Breast epithelium (tissue), 4 donors: Measurements from ENCODE around the gene IFRD1. TPM values are rescaled to one million over a fixed set of nuclear protein-coding genes. Genes with fewer than 3 reads are reported as not detected.

ENCODE experiments used
- DNase-seq, 2 donors: peaks; one replicate each; pipeline ENCODE4 v3.0.0-alpha.2; 2019; ENCODE audit warnings: low spot score in 2 of 2
- H3K27ac ChIP-seq, 2 donors: fragments of 200-600 bp; sonication (generic) in 1 of 2; one replicate each; pipeline ENCODE4 v1.5.1; 2016 to 2019; ENCODE audit warnings: mild to moderate bottlenecking in 1 of 2
- H3K27me3 ChIP-seq, 2 donors: fragments of 200-600 bp; sonication (generic) in 1 of 2; one replicate each; pipeline versions ENCODE4 v1.5.1 to v1.6.0; 2017 to 2019; ENCODE audit warnings: control low read depth in 1 of 2, mild to moderate bottlenecking in 1 of 2
- H3K36me3 ChIP-seq: fragments of 200-600 bp; one replicate; pipeline ENCODE4 v1.5.1; 2019
- H3K4me1 ChIP-seq, 2 donors: fragments of 200-600 bp; sonication (generic); one replicate each; pipeline ENCODE4 v1.5.1; 2016 to 2019; ENCODE audit warnings: control low read depth in 1 of 2
- H3K4me3 ChIP-seq, 3 donors: fragments of 200-600 bp; sonication (generic); 1 replicate in 2 of 3; 2 replicates in 1 of 3; pipeline ENCODE4 v1.5.1; 2016 to 2019; ENCODE audit warnings: mild to moderate bottlenecking in 3 of 3, moderate library complexity in 2 of 3
- H3K9me3 ChIP-seq, 2 donors: fragments of 200-600 bp; sonication (generic) in 1 of 2; one replicate each; pipeline ENCODE4 v1.5.1; 2016 to 2019; ENCODE audit warnings: control low read depth in 1 of 2
- POLR2A ChIP-seq: fragments of 450-650 bp; IDR thresholded peaks from one replicate; pipeline ENCODE4 v1.6.1; 2016; ENCODE audit warnings: antibody characterized with exemption, mild to moderate bottlenecking, moderate library complexity
- POLR2AphosphoS5 ChIP-seq, 3 donors: sonication (generic); formaldehyde crosslinking; IDR thresholded peaks; one replicate each; pipeline ENCODE4 v1.6.1; 2017; ENCODE audit warnings: antibody characterized with exemption in 3 of 3
- intact Hi-C: fragments of 100-400 bp; cut with DNase I; formaldehyde crosslinking; loops from one replicate; pipeline ENCODE4 v1.15.1; 2023; ENCODE audit warnings: low total_unique reads
- total RNA-seq, 3 donors: library from RNA; depleted of rRNA; stranded (reverse); fragments of >200 nt; gene quantifications; one replicate each; pipeline ENCODE4 v1.1.0, GENCODE V29; 2016
- TF ChIP-seq, protein P1 (sequence below), 3 donors: fragments of 450-650 bp; IDR thresholded peaks; one replicate each; pipeline ENCODE4 v1.5.1; 2016 to 2017; ENCODE audit warnings: antibody characterized with exemption in 3 of 3, mild to moderate bottlenecking in 3 of 3, moderate library complexity in 3 of 3

IFRD1 gene
- total RNA-seq, 3 donors from 2014 or later, result 82.7 to 146 (median 91.8) TPM

DNA sequence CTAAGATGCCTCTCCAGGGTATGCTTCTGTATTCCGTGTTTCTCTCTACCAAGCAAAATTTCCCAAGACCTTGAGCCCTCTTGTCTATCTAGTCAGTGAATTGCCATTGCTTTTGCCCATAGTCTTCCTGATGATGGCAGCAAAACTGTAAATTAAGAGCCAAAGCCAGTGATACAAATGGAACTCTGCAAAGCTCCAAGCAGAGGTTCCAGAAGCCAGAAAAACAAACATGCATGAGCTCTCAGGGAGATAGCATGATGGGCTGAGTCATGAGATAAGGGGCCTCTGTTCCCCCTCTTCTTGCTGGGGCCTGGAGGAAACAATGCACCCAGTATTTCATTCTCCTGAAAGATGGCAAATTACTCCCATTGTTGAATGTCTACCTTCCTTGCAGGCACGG is 55.2 kb downstream of the IFRD1 start:
- H3K27me3 ChIP-seq, result no peaks in the 10 kb centered on the region
- H3K36me3 ChIP-seq, result no peaks in the 10 kb centered on the region
- intact Hi-C loops, result no loop called here
- DNase-seq, result no peak
- H3K9me3 ChIP-seq, result no peaks in the 10 kb centered on the region
- H3K4me3 ChIP-seq, result no peak overlapping the region
- no peak overlapping the region for H3K27ac ChIP-seq
- H3K4me1 ChIP-seq, result no peaks in the 10 kb centered on the region
- no peak for TF ChIP-seq POLR2AphosphoS5 (IDR thresholded peaks at IDR 0.05)
- no peak for TF ChIP-seq POLR2A
- TF ChIP-seq, protein P1, sequence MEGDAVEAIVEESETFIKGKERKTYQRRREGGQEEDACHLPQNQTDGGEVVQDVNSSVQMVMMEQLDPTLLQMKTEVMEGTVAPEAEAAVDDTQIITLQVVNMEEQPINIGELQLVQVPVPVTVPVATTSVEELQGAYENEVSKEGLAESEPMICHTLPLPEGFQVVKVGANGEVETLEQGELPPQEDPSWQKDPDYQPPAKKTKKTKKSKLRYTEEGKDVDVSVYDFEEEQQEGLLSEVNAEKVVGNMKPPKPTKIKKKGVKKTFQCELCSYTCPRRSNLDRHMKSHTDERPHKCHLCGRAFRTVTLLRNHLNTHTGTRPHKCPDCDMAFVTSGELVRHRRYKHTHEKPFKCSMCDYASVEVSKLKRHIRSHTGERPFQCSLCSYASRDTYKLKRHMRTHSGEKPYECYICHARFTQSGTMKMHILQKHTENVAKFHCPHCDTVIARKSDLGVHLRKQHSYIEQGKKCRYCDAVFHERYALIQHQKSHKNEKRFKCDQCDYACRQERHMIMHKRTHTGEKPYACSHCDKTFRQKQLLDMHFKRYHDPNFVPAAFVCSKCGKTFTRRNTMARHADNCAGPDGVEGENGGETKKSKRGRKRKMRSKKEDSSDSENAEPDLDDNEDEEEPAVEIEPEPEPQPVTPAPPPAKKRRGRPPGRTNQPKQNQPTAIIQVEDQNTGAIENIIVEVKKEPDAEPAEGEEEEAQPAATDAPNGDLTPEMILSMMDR (IDR thresholded peaks at IDR 0.05), result no peak

- Histone ChIP-seq H3K4me3 (no peak overlapping the region), H3K27me3 (no peaks in the 10 kb centered on the region), H3K36me3 (no peaks in the 10 kb centered on the region), H3K9me3 (no peaks in the 10 kb centered on the region), H3K4me1 (no peaks in the 10 kb centered on the region), H3K27ac (no peak overlapping the region)
- DNase-seq, result no peak
- TF ChIP-seq, protein P1 (IDR thresholded peaks at IDR 0.05), result no peak
- TF ChIP-seq POLR2A (no peak), POLR2AphosphoS5 (IDR thresholded peaks at IDR 0.05) (no peak)
- intact Hi-C loops, result no loop called here
These were observed 58.1 kb downstream of the IFRD1 start for GRCh38 chr7:112508404-112508803.

GRCh38 chr7:112509402-112509801 is 59.1 kb downstream of the IFRD1 start:
- no peaks in the 10 kb centered on the region for H3K9me3 ChIP-seq
- no peak for TF ChIP-seq POLR2AphosphoS5 (IDR thresholded peaks at IDR 0.05)
- no peak for TF ChIP-seq POLR2A
- TF ChIP-seq, protein P1 (IDR thresholded peaks at IDR 0.05), result no peak
- intact Hi-C loops, result no loop called here
- H3K4me3 ChIP-seq, result no peak overlapping the region
- H3K4me1 ChIP-seq, result no peaks in the 10 kb centered on the region
- no peaks in the 10 kb centered on the region for H3K36me3 ChIP-seq
- H3K27ac ChIP-seq, result peak overlapping the region in 1 of 2 donors; percentile 25
- H3K27me3 ChIP-seq, result no peaks in the 10 kb centered on the region
- no peak for DNase-seq

DNA sequence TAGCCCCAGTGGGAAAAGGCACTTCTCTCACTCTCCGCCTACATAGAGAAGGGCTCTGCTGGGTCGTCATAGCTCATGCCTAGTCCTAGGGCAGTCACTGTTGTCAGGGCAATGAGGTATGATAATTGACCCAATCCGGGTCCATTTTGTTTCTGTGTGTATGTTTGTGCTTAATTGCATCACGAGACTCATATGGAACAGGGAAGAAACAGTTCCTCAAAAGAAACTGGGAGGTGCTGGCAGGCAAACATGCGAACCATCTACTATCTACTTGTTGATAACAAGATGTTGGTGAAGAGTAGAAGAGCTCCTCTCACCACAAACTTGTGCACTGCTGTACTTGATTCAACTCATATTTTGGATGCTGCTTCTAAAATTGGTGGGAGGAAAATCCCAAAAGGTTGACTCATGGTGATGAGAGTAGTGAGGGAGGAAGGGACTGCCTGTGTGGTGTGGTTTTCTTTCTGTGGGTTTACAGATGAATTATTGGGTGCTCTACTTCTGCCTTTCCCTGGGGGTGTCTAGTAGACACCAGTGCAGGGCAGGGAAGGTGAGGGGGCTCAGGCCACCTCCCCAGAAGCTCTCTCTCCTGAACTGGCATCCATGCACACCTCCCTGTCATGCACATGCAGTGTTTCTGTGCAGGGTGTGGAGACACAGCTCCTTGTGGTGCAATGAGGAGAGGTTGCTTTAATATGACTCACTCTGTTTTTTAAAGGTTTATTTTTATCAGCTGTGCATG is 59.9 kb downstream of the IFRD1 start:
- peak overlapping the region in 1 of 2 donors; percentile 25 for H3K27ac ChIP-seq

GRCh38 chr7:112510743-112511110 is 60.5 kb downstream of the IFRD1 start:
- DNase-seq, result no peak
- Histone ChIP-seq H3K27me3 (no peaks in the 10 kb centered on the region), H3K4me1 (no peaks in the 10 kb centered on the region), H3K9me3 (no peaks in the 10 kb centered on the region), H3K27ac (no peak overlapping the region), H3K36me3 (no peaks in the 10 kb centered on the region), H3K4me3 (no peak overlapping the region)
- TF ChIP-seq, protein P1 (IDR thresholded peaks at IDR 0.05), result no peak
- TF ChIP-seq POLR2A, result no peak
- no peak for TF ChIP-seq POLR2AphosphoS5 (IDR thresholded peaks at IDR 0.05)
- intact Hi-C loops, result loop anchor here (5.0 kb wide), 1 partner anchor 728 kb away; no protein-coding TSS in a partner anchor

More for the DNA sequence above, 59.9 kb downstream of the IFRD1 start:
- intact Hi-C loops, result loop anchor here (5.0 kb wide), 1 partner anchor 728 kb away; no protein-coding TSS in a partner anchor
- no peak for DNase-seq
- H3K27me3 ChIP-seq, result no peaks in the 10 kb centered on the region
- H3K36me3 ChIP-seq, result no peaks in the 10 kb centered on the region
- no peak overlapping the region for H3K4me3 ChIP-seq
- H3K4me1 ChIP-seq, result no peaks in the 10 kb centered on the region
- TF ChIP-seq POLR2AphosphoS5 (IDR thresholded peaks at IDR 0.05), result no peak
- TF ChIP-seq, protein P1 (IDR thresholded peaks at IDR 0.05), result no peak
- no peak for TF ChIP-seq POLR2A
- H3K9me3 ChIP-seq, result no peaks in the 10 kb centered on the region
